Keratinocyte (primary cell): Measurements from ENCODE around the gene PEAK3.

ENCODE experiments used
- EZH2 ChIP-seq: IDR thresholded peaks from one replicate; pipeline ENCODE4 v1.6.1; 2012; ENCODE audit warnings: inconsistent platforms, mild to moderate bottlenecking, low read length, moderate library complexity
- TF ChIP-seq, protein P1 (sequence below), 3 experiments: IDR thresholded peaks in 1 of 3; conservative IDR thresholded peaks in 1 of 3; optimal IDR thresholded peaks in 1 of 3; 2 replicates in 2 of 3; 3 replicates in 1 of 3; pipeline versions ENCODE3 to v1.5.1; 2011; ENCODE audit warnings: low read length in 3 of 3, mild to moderate bottlenecking in 3 of 3, moderate library complexity in 2 of 3, control low read depth in 1 of 3, inconsistent platforms in 1 of 3; ENCODE audit not compliant: insufficient read depth in 2 of 3; ENCODE audit errors: extremely low read depth in 1 of 3

GRCh38 chr19:2291185-2291751 lies 9.3 kb upstream of the PEAK3 start:
- TF ChIP-seq, protein P1, sequence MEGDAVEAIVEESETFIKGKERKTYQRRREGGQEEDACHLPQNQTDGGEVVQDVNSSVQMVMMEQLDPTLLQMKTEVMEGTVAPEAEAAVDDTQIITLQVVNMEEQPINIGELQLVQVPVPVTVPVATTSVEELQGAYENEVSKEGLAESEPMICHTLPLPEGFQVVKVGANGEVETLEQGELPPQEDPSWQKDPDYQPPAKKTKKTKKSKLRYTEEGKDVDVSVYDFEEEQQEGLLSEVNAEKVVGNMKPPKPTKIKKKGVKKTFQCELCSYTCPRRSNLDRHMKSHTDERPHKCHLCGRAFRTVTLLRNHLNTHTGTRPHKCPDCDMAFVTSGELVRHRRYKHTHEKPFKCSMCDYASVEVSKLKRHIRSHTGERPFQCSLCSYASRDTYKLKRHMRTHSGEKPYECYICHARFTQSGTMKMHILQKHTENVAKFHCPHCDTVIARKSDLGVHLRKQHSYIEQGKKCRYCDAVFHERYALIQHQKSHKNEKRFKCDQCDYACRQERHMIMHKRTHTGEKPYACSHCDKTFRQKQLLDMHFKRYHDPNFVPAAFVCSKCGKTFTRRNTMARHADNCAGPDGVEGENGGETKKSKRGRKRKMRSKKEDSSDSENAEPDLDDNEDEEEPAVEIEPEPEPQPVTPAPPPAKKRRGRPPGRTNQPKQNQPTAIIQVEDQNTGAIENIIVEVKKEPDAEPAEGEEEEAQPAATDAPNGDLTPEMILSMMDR (optimal IDR thresholded peaks at IDR 0.05 in 1 of 3, IDR thresholded peaks at IDR 0.05 in 1 of 3, conservative IDR thresholded peaks at IDR 0.05 in 1 of 3; ENCODE audit: extremely low read depth in 1 of 3, insufficient read depth in 2 of 3, low read length in 3 of 3), result no peak
- peak; percentile 77 for TF ChIP-seq EZH2
